H9 (cell line): ENCODE measurements around the gene CHCHD3. TPM values are rescaled to one million over a fixed set of nuclear protein-coding genes. Genes with fewer than 3 reads are reported as not detected.

Experiments
- DNase-seq: peaks from one replicate; pipeline ENCODE4 v3.0.0-alpha.2; 2017
- H2AFZ ChIP-seq: one replicate; pipeline ENCODE4 v1.6.1; 2013; ENCODE audit warnings: mild to moderate bottlenecking, low read length, control low read depth, moderate library complexity
- H2AK5ac ChIP-seq: 2 replicates; pipeline ENCODE4 v1.6.1; 2013; ENCODE audit warnings: low read length, control low read depth, mixed read lengths; ENCODE audit not compliant: insufficient read length
- H2BK120ac ChIP-seq: one replicate; pipeline ENCODE4 v1.6.1; 2013; ENCODE audit warnings: low read depth, mild to moderate bottlenecking, low read length, control low read depth, inconsistent platforms; ENCODE audit not compliant: poor library complexity, severe bottlenecking
- H2BK12ac ChIP-seq: 2 replicates; pipeline ENCODE4 v1.6.1; 2013; ENCODE audit warnings: low read length, control low read depth, mixed read lengths, low read depth; ENCODE audit not compliant: insufficient read length
- H2BK15ac ChIP-seq: 2 replicates; pipeline ENCODE4 v1.6.1; 2013; ENCODE audit warnings: low read depth, low read length, control low read depth
- H2BK20ac ChIP-seq: one replicate; pipeline ENCODE4 v1.6.1; 2013; ENCODE audit warnings: low read depth, mild to moderate bottlenecking, low read length, control low read depth, inconsistent platforms; ENCODE audit not compliant: poor library complexity, severe bottlenecking
- H2BK5ac ChIP-seq: 2 replicates; pipeline ENCODE4 v1.6.1; 2013; ENCODE audit warnings: low read length, control low read depth, mixed read lengths; ENCODE audit not compliant: insufficient read length
- H3K14ac ChIP-seq: 2 replicates; pipeline ENCODE4 v1.6.1; 2013; ENCODE audit warnings: low read length, control low read depth; ENCODE audit not compliant: insufficient read depth
- H3K18ac ChIP-seq: 2 replicates; pipeline ENCODE4 v1.6.1; 2013; ENCODE audit warnings: low read depth, mild to moderate bottlenecking, mixed read lengths, low read length, control low read depth; ENCODE audit not compliant: insufficient read length
- H3K23ac ChIP-seq: 2 replicates; pipeline ENCODE4 v1.6.1; 2013; ENCODE audit warnings: low read length, control low read depth, mixed read lengths, low read depth; ENCODE audit not compliant: insufficient read length
- H3K23me2 ChIP-seq: 2 replicates; pipeline ENCODE4 v1.6.1; 2013; ENCODE audit warnings: low read depth, mild to moderate bottlenecking, mixed read lengths, low read length, control low read depth; ENCODE audit not compliant: insufficient read length, poor library complexity, severe bottlenecking
- H3K27ac ChIP-seq: 2 replicates; pipeline ENCODE4 v1.5.1; 2013; ENCODE audit warnings: low read length, control low read depth, mixed read lengths, low read depth; ENCODE audit not compliant: insufficient read length
- H3K27me3 ChIP-seq: 2 replicates; pipeline ENCODE4 v1.6.1; 2013; ENCODE audit warnings: low read length, control low read depth, inconsistent platforms; ENCODE audit not compliant: insufficient read depth
- H3K4ac ChIP-seq: 2 replicates; pipeline ENCODE4 v1.6.1; 2013; ENCODE audit warnings: low read depth, mild to moderate bottlenecking, control low read depth, inconsistent platforms, low read length, moderate library complexity
- H3K4me1 ChIP-seq: 2 replicates; pipeline ENCODE4 v1.6.1; 2013; ENCODE audit warnings: low read length, control low read depth, inconsistent platforms; ENCODE audit not compliant: insufficient read depth
- H3K4me2 ChIP-seq: 2 replicates; pipeline ENCODE4 v1.6.1; 2013; ENCODE audit warnings: low read length, control low read depth, mixed read lengths; ENCODE audit not compliant: insufficient read length, insufficient read depth
- H3K56ac ChIP-seq: 2 replicates; pipeline ENCODE4 v1.6.1; 2013; ENCODE audit warnings: low read depth, mild to moderate bottlenecking, mixed read lengths, low read length, control low read depth; ENCODE audit not compliant: insufficient read length
- H3K79me1 ChIP-seq: 2 replicates; pipeline ENCODE4 v1.6.1; 2013; ENCODE audit warnings: low read depth, mild to moderate bottlenecking, moderate library complexity, low read length, control low read depth, inconsistent platforms; ENCODE audit not compliant: insufficient read depth, poor library complexity, severe bottlenecking
- H3K79me2 ChIP-seq: 2 replicates; pipeline ENCODE4 v1.6.1; 2013; ENCODE audit warnings: low read length, control low read depth, inconsistent platforms; ENCODE audit not compliant: insufficient read depth
- H3K9ac ChIP-seq: 2 replicates; pipeline ENCODE4 v1.6.1; 2013; ENCODE audit warnings: low read length, control low read depth, mixed read lengths; ENCODE audit not compliant: insufficient read length; ENCODE audit errors: extremely low read depth
- H3K9me3 ChIP-seq: one replicate; pipeline ENCODE4 v1.6.1; 2013; ENCODE audit warnings: low read depth, low read length, inconsistent platforms; ENCODE audit not compliant: control insufficient read depth
- H3T11ph ChIP-seq: one replicate; pipeline ENCODE4 v1.6.1; 2013; ENCODE audit warnings: mild to moderate bottlenecking, low read length, control low read depth, inconsistent platforms
- H4K20me1 ChIP-seq: one replicate; pipeline ENCODE4 v1.6.1; 2013; ENCODE audit not compliant: control insufficient read depth, insufficient read length, insufficient read depth
- H4K5ac ChIP-seq: 2 replicates; pipeline ENCODE4 v1.6.1; 2013; ENCODE audit warnings: low read depth, mild to moderate bottlenecking, mixed read lengths, low read length, control low read depth; ENCODE audit not compliant: insufficient read length
- H4K8ac ChIP-seq: replicated peaks from 2 replicates; pipeline ENCODE4 v1.6.1; 2013; ENCODE audit warnings: low read length, control low read depth, mixed read lengths, low read depth; ENCODE audit not compliant: insufficient read length
- H4K91ac ChIP-seq: 2 replicates; pipeline ENCODE4 v1.6.1; 2013; ENCODE audit warnings: low read depth, mild to moderate bottlenecking, moderate library complexity, mixed read lengths, low read length, control low read depth; ENCODE audit not compliant: insufficient read length
- H3K27ac Mint-ChIP-seq, 3 experiments: 2 replicates in 2 of 3; 3 replicates in 1 of 3; pipeline ENCODE4 v1.8.0; 2020 to 2021; ENCODE audit warnings: mixed read lengths in 3 of 3, mild to moderate bottlenecking in 1 of 3, moderate library complexity in 1 of 3
- H3K27me3 Mint-ChIP-seq: 2 replicates; pipeline ENCODE4 v1.8.0; 2021; ENCODE audit warnings: low read depth, mild to moderate bottlenecking, moderate library complexity, mixed read lengths
- H3K36me3 Mint-ChIP-seq, 3 experiments: 2 replicates in 2 of 3; 3 replicates in 1 of 3; pipeline ENCODE4 v1.8.0; 2020 to 2021; ENCODE audit warnings: low read depth in 3 of 3, mixed read lengths in 3 of 3; ENCODE audit not compliant: insufficient read depth in 1 of 3
- H3K4me1 Mint-ChIP-seq, 2 experiments: 2 replicates each; pipeline ENCODE4 v1.8.0; 2020; ENCODE audit warnings: mixed read lengths in 2 of 2
- H3K4me3 Mint-ChIP-seq, 2 experiments: 2 replicates in 1 of 2; 3 replicates in 1 of 2; pipeline ENCODE4 v1.8.0; 2020 to 2021; ENCODE audit warnings: mild to moderate bottlenecking in 2 of 2, mixed read lengths in 2 of 2, moderate library complexity in 1 of 2
- H3K9me3 Mint-ChIP-seq, 2 experiments: 2 replicates in 1 of 2; 3 replicates in 1 of 2; pipeline ENCODE4 v1.8.0; 2020; ENCODE audit warnings: mild to moderate bottlenecking in 2 of 2, mixed read lengths in 2 of 2, moderate library complexity in 1 of 2
- WGBS: extraction: QIAGEN DNeasy Blood & Tissue Kit; methylation state at CpG from one replicate; pipeline ENCODE4 v1.1.7; 2013; ENCODE audit warnings: missing lambda C conversion rate, low lambda C conversion rate, mixed read lengths; ENCODE audit not compliant: insufficient read length; ENCODE audit errors: extremely low coverage; 5-methylcytosine and 5-hydroxymethylcytosine counted together
- total RNA-seq: library from RNA; stranded (reverse); gene quantifications from 2 replicates; pipeline ENCODE4 v1.2.1, GENCODE V29; 2021
- TF ChIP-seq, protein P1 (sequence below): fragments of 200-600 bp; sonication (generic); conservative IDR thresholded peaks from 3 replicates; pipeline ENCODE4 v1.8.0; 2021; ENCODE audit warnings: antibody characterized with exemption, mild to moderate bottlenecking

The CHCHD3 gene
- total RNA-seq, 1 experiment from 2014 or later, result 104 TPM

DNA sequence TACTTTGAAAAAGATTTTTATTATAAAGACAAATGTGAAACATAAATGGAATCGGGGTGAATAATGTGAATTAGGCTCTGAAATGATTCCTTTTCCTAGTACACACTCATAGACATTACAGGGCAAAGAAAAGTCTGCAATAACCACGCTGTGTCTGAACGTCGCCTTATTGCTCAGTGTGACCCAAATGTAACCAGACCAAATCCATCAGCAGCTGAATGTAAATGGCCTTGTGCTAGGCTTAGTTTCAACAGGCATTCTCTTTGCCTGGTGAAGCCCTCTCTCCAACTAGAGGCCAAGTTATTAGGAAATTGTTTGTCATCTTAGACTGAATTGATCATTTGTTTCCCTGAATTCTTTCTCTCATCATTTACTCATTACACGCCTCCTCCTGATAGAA is 225.5 kb downstream of the CHCHD3 start:
- H3K9me3 Mint-ChIP-seq, result no peaks in the 10 kb centered on the region
- H3T11ph ChIP-seq, result no peak overlapping the region
- H3K27me3 Mint-ChIP-seq, result no peaks in the 10 kb centered on the region
- no peaks in the 10 kb centered on the region for H3K79me2 ChIP-seq
- H3K9ac ChIP-seq, result peak overlapping the region; percentile 26
- no peak overlapping the region for H3K4me3 Mint-ChIP-seq
- no peak overlapping the region for H3K4ac ChIP-seq
- H3K27ac ChIP-seq, result no peak overlapping the region
- peak overlapping the region in 1 of 3 experiments; percentile 40; a peak in 1 of 7 replicates for H3K27ac Mint-ChIP-seq
- no peak overlapping the region for H3K4me2 ChIP-seq
- no peaks in the 10 kb centered on the region for H4K20me1 ChIP-seq
- no peak overlapping the region for H2BK20ac ChIP-seq
- H2AFZ ChIP-seq, result no peak overlapping the region
- H4K5ac ChIP-seq, result no peak overlapping the region
- no peak overlapping the region for H3K23ac ChIP-seq
- no peak overlapping the region for H2BK12ac ChIP-seq
- no peaks in the 10 kb centered on the region for H3K23me2 ChIP-seq
- H3K79me1 ChIP-seq, result no peaks in the 10 kb centered on the region
- H2BK5ac ChIP-seq, result no peak overlapping the region
- no peaks in the 10 kb centered on the region; a peak in 1 of 7 replicates for H3K36me3 Mint-ChIP-seq
- H2BK120ac ChIP-seq, result no peak overlapping the region
- no peak overlapping the region for H2AK5ac ChIP-seq
- H3K4me1 Mint-ChIP-seq, result peaks cover 19 to 20% of the 10 kb centered on the region in 2 experiments
- H3K14ac ChIP-seq, result no peak overlapping the region
- DNase-seq, result no peak
- no peak overlapping the region for H4K8ac ChIP-seq
- TF ChIP-seq, protein P1, sequence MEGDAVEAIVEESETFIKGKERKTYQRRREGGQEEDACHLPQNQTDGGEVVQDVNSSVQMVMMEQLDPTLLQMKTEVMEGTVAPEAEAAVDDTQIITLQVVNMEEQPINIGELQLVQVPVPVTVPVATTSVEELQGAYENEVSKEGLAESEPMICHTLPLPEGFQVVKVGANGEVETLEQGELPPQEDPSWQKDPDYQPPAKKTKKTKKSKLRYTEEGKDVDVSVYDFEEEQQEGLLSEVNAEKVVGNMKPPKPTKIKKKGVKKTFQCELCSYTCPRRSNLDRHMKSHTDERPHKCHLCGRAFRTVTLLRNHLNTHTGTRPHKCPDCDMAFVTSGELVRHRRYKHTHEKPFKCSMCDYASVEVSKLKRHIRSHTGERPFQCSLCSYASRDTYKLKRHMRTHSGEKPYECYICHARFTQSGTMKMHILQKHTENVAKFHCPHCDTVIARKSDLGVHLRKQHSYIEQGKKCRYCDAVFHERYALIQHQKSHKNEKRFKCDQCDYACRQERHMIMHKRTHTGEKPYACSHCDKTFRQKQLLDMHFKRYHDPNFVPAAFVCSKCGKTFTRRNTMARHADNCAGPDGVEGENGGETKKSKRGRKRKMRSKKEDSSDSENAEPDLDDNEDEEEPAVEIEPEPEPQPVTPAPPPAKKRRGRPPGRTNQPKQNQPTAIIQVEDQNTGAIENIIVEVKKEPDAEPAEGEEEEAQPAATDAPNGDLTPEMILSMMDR, result no peak
- H4K91ac ChIP-seq, result no peak overlapping the region
- H3K4me1 ChIP-seq, result peaks cover 4% of the 10 kb centered on the region; the same call in 1 of the 2 replicates
- no peaks in the 10 kb centered on the region for H3K27me3 ChIP-seq
- H3K18ac ChIP-seq, result no peak overlapping the region
- no peaks in the 10 kb centered on the region for H3K9me3 ChIP-seq
- no CpG with 5 or more reads among the region's 5 CpGs for WGBS
- no peak overlapping the region for H2BK15ac ChIP-seq
- H3K56ac ChIP-seq, result no peak overlapping the region
